CD8-positive, alpha-beta memory T cell (primary cell): ENCODE measurements around the gene ELMO1. TPM values are rescaled to one million over a fixed set of nuclear protein-coding genes. Genes with fewer than 3 reads are reported as not detected.

Source experiments
- CTCF ChIA-PET: fragments of 350-600 bp; sonication (Branson Sonifier 250); formaldehyde crosslinking; loops from one replicate; lab custom pipeline; 2021; ENCODE audit warnings: antibody characterized with exemption; lab: Charles Lee
- POLR2A ChIA-PET: fragments of 350-600 bp; sonication (Branson Sonifier 250); formaldehyde crosslinking; loops from one replicate; lab custom pipeline; 2021; ENCODE audit warnings: antibody characterized with exemption; lab: Charles Lee
- DNase-seq, 5 donors: peaks; one replicate each; pipeline versions ENCODE4 v3.0.0 to v3.0.0-alpha.2; 2020 to 2022; ENCODE audit warnings: mixed read lengths in 1 of 5
- H3K27ac ChIP-seq: one replicate; pipeline ENCODE4 v1.7.0; 2013; ENCODE audit warnings: low read depth, mild to moderate bottlenecking, low read length, moderate library complexity
- H3K27me3 ChIP-seq: 2 replicates; pipeline ENCODE4 v1.7.0; 2013; ENCODE audit warnings: low read length, mild to moderate bottlenecking; ENCODE audit not compliant: insufficient read depth, poor library complexity, severe bottlenecking
- H3K36me3 ChIP-seq: 2 replicates; pipeline ENCODE4 v1.7.0; 2013; ENCODE audit warnings: mild to moderate bottlenecking, low read length, moderate library complexity; ENCODE audit not compliant: insufficient read depth
- H3K4me1 ChIP-seq: 2 replicates; pipeline ENCODE4 v1.7.0; 2013; ENCODE audit warnings: mild to moderate bottlenecking, low read length, moderate library complexity; ENCODE audit not compliant: insufficient read depth
- H3K4me3 ChIP-seq: 2 replicates; pipeline ENCODE4 v1.7.0; 2013; ENCODE audit warnings: mild to moderate bottlenecking, low read length
- H3K9me3 ChIP-seq: 2 replicates; pipeline ENCODE4 v1.7.0; 2013; ENCODE audit warnings: mild to moderate bottlenecking, low read length
- H3K27ac Mint-ChIP-seq, 8 donors: one replicate each; pipeline ENCODE4 v1.8.0; 2020 to 2021; ENCODE audit warnings: mixed read lengths in 8 of 8, mild to moderate bottlenecking in 6 of 8, inconsistent platforms in 3 of 8, moderate library complexity in 3 of 8
- H3K27me3 Mint-ChIP-seq, 2 donors: one replicate each; pipeline ENCODE4 v1.8.0; 2020 to 2021; ENCODE audit warnings: mixed read lengths in 2 of 2, mild to moderate bottlenecking in 1 of 2, moderate library complexity in 1 of 2
- H3K36me3 Mint-ChIP-seq, 3 donors: one replicate each; pipeline ENCODE4 v1.8.0; 2020 to 2021; ENCODE audit warnings: mixed read lengths in 3 of 3, inconsistent platforms in 1 of 3, mild to moderate bottlenecking in 1 of 3
- H3K4me1 Mint-ChIP-seq, 3 donors: one replicate each; pipeline ENCODE4 v1.8.0; 2020 to 2021; ENCODE audit warnings: mixed read lengths in 3 of 3, inconsistent platforms in 1 of 3, mild to moderate bottlenecking in 1 of 3
- H3K4me3 Mint-ChIP-seq, 7 donors: one replicate each; pipeline ENCODE4 v1.8.0; 2020 to 2021; ENCODE audit warnings: mixed read lengths in 7 of 7, mild to moderate bottlenecking in 6 of 7, moderate library complexity in 4 of 7, inconsistent platforms in 2 of 7
- H3K9me3 Mint-ChIP-seq, 5 donors: one replicate each; pipeline ENCODE4 v1.8.0; 2020 to 2022; ENCODE audit warnings: mixed read lengths in 5 of 5, mild to moderate bottlenecking in 3 of 5, moderate library complexity in 2 of 5, inconsistent platforms in 1 of 5
- polyA plus RNA-seq: library from polyadenylated mRNA; unstranded; fragments of 300-500 nt; fragmentation: Illumina TruSeq; gene quantifications from one replicate; pipeline ENCODE4 v1.2.3, GENCODE V29; 2021
- total RNA-seq, 2 experiments: library from RNA; stranded (reverse); gene quantifications; one replicate each; pipeline ENCODE4 v1.2.3, GENCODE V29; 2021

ELMO1 gene
- total and polyA plus RNA-seq, 3 experiments from 2014 or later, result 65.6 to 74.4 (median 66.2) TPM

- no peak for DNase-seq
- H3K27me3 Mint-ChIP-seq, result no peaks in the 10 kb centered on the region
- H3K9me3 Mint-ChIP-seq, result no peaks in the 10 kb centered on the region
- peak overlapping the region in 2 of 8 donors; percentile 10 to 74 for H3K27ac Mint-ChIP-seq
- H3K9me3 ChIP-seq, result no peaks in the 10 kb centered on the region
- POLR2A ChIA-PET, result no interaction called here
- no peaks in the 10 kb centered on the region for H3K36me3 ChIP-seq
- no peak overlapping the region for H3K27ac ChIP-seq
- no peaks in the 10 kb centered on the region for H3K27me3 ChIP-seq
- CTCF ChIA-PET, result no interaction called here
- no peak overlapping the region for H3K4me3 ChIP-seq
- H3K4me3 Mint-ChIP-seq, result no peak overlapping the region
- H3K4me1 Mint-ChIP-seq, result peaks cover 43 to 77% (median 75%) of the 10 kb centered on the region in 3 donors
- peaks cover 5 to 66% (median 23%) of the 10 kb centered on the region in 3 donors for H3K36me3 Mint-ChIP-seq
- peaks cover under 1% of the 10 kb centered on the region for H3K4me1 ChIP-seq
Observed at GRCh38 chr7:37330775-37331174, 117.9 kb downstream of the ELMO1 start.

GRCh38 chr7:37329940-37330339, 118.7 kb downstream of the ELMO1 start:
- H3K4me1 ChIP-seq, result no peaks in the 10 kb centered on the region
- ChIA-PET POLR2A (no interaction called here), CTCF (no interaction called here)
- H3K36me3 ChIP-seq, result no peaks in the 10 kb centered on the region
- Mint-ChIP-seq H3K27me3 (no peaks in the 10 kb centered on the region), H3K36me3 (peaks cover 5 to 67% (median 24%) of the 10 kb centered on the region in 3 donors), H3K4me1 (peaks cover 41 to 74% (median 68%) of the 10 kb centered on the region in 3 donors), H3K27ac (peak overlapping the region in 4 of 8 donors; percentile 49 to 74 (median 66)), H3K9me3 (no peaks in the 10 kb centered on the region), H3K4me3 (no peak overlapping the region)
- H3K9me3 ChIP-seq, result no peaks in the 10 kb centered on the region
- DNase-seq, result no peak
- H3K27ac ChIP-seq, result no peak overlapping the region
- no peaks in the 10 kb centered on the region for H3K27me3 ChIP-seq
- H3K4me3 ChIP-seq, result no peak overlapping the region

- CTCF ChIA-PET, result interaction anchor here (1.2 kb wide), 1 partner anchor 15 kb away, joined by 3 read pairs; no protein-coding TSS in a partner anchor
- no peaks in the 10 kb centered on the region for H3K9me3 ChIP-seq
- Mint-ChIP-seq H3K4me1 (peaks cover 26 to 59% (median 45%) of the 10 kb centered on the region in 3 donors), H3K27ac (peak overlapping the region in 4 of 8 donors; percentile 18 to 82 (median 34)), H3K4me3 (no peak overlapping the region), H3K27me3 (no peaks in the 10 kb centered on the region), H3K9me3 (no peaks in the 10 kb centered on the region), H3K36me3 (peaks cover 5 to 56% (median 19%) of the 10 kb centered on the region in 3 donors)
- no peak for DNase-seq
- no peaks in the 10 kb centered on the region for H3K36me3 ChIP-seq
- H3K4me3 ChIP-seq, result no peak overlapping the region
- no peak overlapping the region for H3K27ac ChIP-seq
- POLR2A ChIA-PET, result no interaction called here
- no peaks in the 10 kb centered on the region for H3K4me1 ChIP-seq
- no peaks in the 10 kb centered on the region for H3K27me3 ChIP-seq
Observed at GRCh38 chr7:37327288-37327687, 121.4 kb downstream of the ELMO1 start.

GRCh38 chr7:37323966-37324365, 124.7 kb downstream of the ELMO1 start:
- no peaks in the 10 kb centered on the region for H3K27me3 Mint-ChIP-seq
- no peak for DNase-seq
- ChIA-PET CTCF (interaction anchor here (1.4 to 1.8 kb wide), 2 partner anchors 9 to 15 kb away, joined by 3 to 6 read pairs; no protein-coding TSS in a partner anchor), POLR2A (no interaction called here)
- H3K4me3 ChIP-seq, result no peak overlapping the region
- H3K4me3 Mint-ChIP-seq, result no peak overlapping the region
- H3K4me1 ChIP-seq, result peaks cover 10% of the 10 kb centered on the region
- peaks cover 5 to 39% (median 14%) of the 10 kb centered on the region in 3 donors for H3K36me3 Mint-ChIP-seq
- no peaks in the 10 kb centered on the region for H3K27me3 ChIP-seq
- no peaks in the 10 kb centered on the region for H3K36me3 ChIP-seq
- H3K4me1 Mint-ChIP-seq, result peaks cover 9 to 34% (median 18%) of the 10 kb centered on the region in 3 donors
- H3K27ac ChIP-seq, result no peak overlapping the region
- H3K9me3 Mint-ChIP-seq, result no peaks in the 10 kb centered on the region
- H3K27ac Mint-ChIP-seq, result peak overlapping the region in 1 of 8 donors; percentile 74
- H3K9me3 ChIP-seq, result no peaks in the 10 kb centered on the region

- Histone ChIP-seq H3K27me3 (no peaks in the 10 kb centered on the region), H3K9me3 (no peaks in the 10 kb centered on the region), H3K27ac (no peak overlapping the region), H3K36me3 (no peaks in the 10 kb centered on the region), H3K4me3 (no peak overlapping the region), H3K4me1 (peaks cover 21% of the 10 kb centered on the region)
- H3K27me3 Mint-ChIP-seq, result no peaks in the 10 kb centered on the region
- no peak overlapping the region for H3K27ac Mint-ChIP-seq
- POLR2A ChIA-PET, result no interaction called here
- no peak for DNase-seq
- no peaks in the 10 kb centered on the region for H3K9me3 Mint-ChIP-seq
- peaks cover 0 to 29% (median 8%) of the 10 kb centered on the region in 3 donors for H3K36me3 Mint-ChIP-seq
- CTCF ChIA-PET, result interaction anchor here (1.4 to 1.8 kb wide), 2 partner anchors 10 to 16 kb away, joined by 3 to 6 read pairs; no protein-coding TSS in a partner anchor
- H3K4me1 Mint-ChIP-seq, result peaks cover 4 to 25% (median 9%) of the 10 kb centered on the region in 3 donors
- no peak overlapping the region for H3K4me3 Mint-ChIP-seq
Observed at GRCh38 chr7:37322831-37323230, 125.8 kb downstream of the ELMO1 start.

- no peak overlapping the region for H3K4me3 ChIP-seq
- H3K9me3 ChIP-seq, result no peaks in the 10 kb centered on the region
- POLR2A ChIA-PET, result no interaction called here
- Mint-ChIP-seq H3K36me3 (peaks cover 0 to 22% (median 7%) of the 10 kb centered on the region in 3 donors), H3K27me3 (no peaks in the 10 kb centered on the region), H3K4me1 (peaks cover 0 to 13% (median 12%) of the 10 kb centered on the region in 3 donors), H3K27ac (no peak overlapping the region), H3K4me3 (no peak overlapping the region), H3K9me3 (no peaks in the 10 kb centered on the region)
- no peak overlapping the region for H3K27ac ChIP-seq
- no peaks in the 10 kb centered on the region for H3K36me3 ChIP-seq
- H3K4me1 ChIP-seq, result peaks cover 28% of the 10 kb centered on the region
- no peaks in the 10 kb centered on the region for H3K27me3 ChIP-seq
- no peak for DNase-seq
- CTCF ChIA-PET, result interaction anchor here (1.2 kb wide), 1 partner anchor 33 kb away, joined by 3 read pairs; no protein-coding TSS in a partner anchor
Observed at GRCh38 chr7:37320848-37321468, 127.7 kb downstream of the ELMO1 start.

- DNase-seq, result no peak
- no peaks in the 10 kb centered on the region for H3K9me3 Mint-ChIP-seq
- peaks cover 0 to 18% (median 12%) of the 10 kb centered on the region in 3 donors for H3K4me1 Mint-ChIP-seq
- Histone ChIP-seq H3K36me3 (no peaks in the 10 kb centered on the region), H3K4me1 (peaks cover 35% of the 10 kb centered on the region), H3K9me3 (no peaks in the 10 kb centered on the region), H3K27ac (no peak overlapping the region), H3K27me3 (no peaks in the 10 kb centered on the region), H3K4me3 (no peak overlapping the region)
- peaks cover 0 to 23% (median 4%) of the 10 kb centered on the region in 3 donors for H3K36me3 Mint-ChIP-seq
- H3K27me3 Mint-ChIP-seq, result no peaks in the 10 kb centered on the region
- no peak overlapping the region for H3K27ac Mint-ChIP-seq
- H3K4me3 Mint-ChIP-seq, result no peak overlapping the region
- ChIA-PET POLR2A (no interaction called here), CTCF (interaction anchor here (0.8 to 1.2 kb wide), 2 partner anchors 10 to 33 kb away, joined by 3 read pairs; no protein-coding TSS in a partner anchor)
Observed at GRCh38 chr7:37320140-37320847, 128.4 kb downstream of the ELMO1 start.

- POLR2A ChIA-PET, result no interaction called here
- no peaks in the 10 kb centered on the region for H3K27me3 Mint-ChIP-seq
Observed at GRCh38 chr7:37318541-37318940, 130.1 kb downstream of the ELMO1 start.

More at GRCh38 chr7:37318541-37318940, 130.1 kb downstream of the ELMO1 start:
- H3K27ac Mint-ChIP-seq, result no peak overlapping the region
- H3K4me3 Mint-ChIP-seq, result no peak overlapping the region
- Histone ChIP-seq H3K36me3 (peaks cover 8% of the 10 kb centered on the region), H3K27ac (no peak overlapping the region), H3K4me1 (peaks cover 37% of the 10 kb centered on the region), H3K4me3 (no peak overlapping the region), H3K9me3 (no peaks in the 10 kb centered on the region), H3K27me3 (no peaks in the 10 kb centered on the region)
- no peaks in the 10 kb centered on the region for H3K9me3 Mint-ChIP-seq
- H3K4me1 Mint-ChIP-seq, result peaks cover 0 to 23% (median 6%) of the 10 kb centered on the region in 3 donors
- peaks cover 5 to 27% (median 7%) of the 10 kb centered on the region in 3 donors for H3K36me3 Mint-ChIP-seq
- CTCF ChIA-PET, result interaction anchor here (0.9 to 1.1 kb wide), 2 partner anchors 24 to 30 kb away, joined by 3 read pairs; no protein-coding TSS in a partner anchor
- DNase-seq, result peak in 2 of 5 donors; percentile 13 to 50
